GM10847 (cell line): ENCODE data around the gene CD37.

Experiments
- POLR2A ChIP-seq: IDR thresholded peaks from 2 replicates; pipeline ENCODE4 v1.6.1; 2011; ENCODE audit not compliant: insufficient read length; ENCODE audit errors: extremely low read depth

Gene CD37

GRCh38 chr19:49327878-49328544, 7.2 kb upstream of the CD37 start:
- TF ChIP-seq POLR2A, result no peak

GRCh38 chr19:49328741-49329140, 6.5 kb upstream of the CD37 start:
- no peak for TF ChIP-seq POLR2A

DNA sequence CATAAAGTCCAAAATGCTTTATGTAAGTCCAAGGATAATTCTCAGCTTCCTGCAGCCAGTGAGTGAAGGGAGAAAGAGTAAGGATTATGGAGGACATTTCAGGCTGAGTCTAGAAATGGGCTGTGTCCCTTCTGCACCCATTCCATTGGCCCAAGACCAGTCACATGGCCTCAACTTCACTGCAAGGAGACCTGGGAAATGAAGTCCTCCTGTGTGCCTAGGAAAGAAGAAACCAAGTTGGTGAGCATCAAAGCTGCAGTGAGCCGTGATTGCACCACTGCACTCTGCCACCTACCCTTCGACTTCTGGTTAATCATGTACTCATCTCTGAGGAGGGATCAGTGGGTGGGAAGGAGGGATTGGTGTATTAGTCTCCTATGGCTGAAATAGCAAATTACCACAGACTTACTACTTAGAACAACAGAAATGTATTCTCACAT, 3.6 kb upstream of the CD37 start:
- TF ChIP-seq POLR2A, result no peak

DNA sequence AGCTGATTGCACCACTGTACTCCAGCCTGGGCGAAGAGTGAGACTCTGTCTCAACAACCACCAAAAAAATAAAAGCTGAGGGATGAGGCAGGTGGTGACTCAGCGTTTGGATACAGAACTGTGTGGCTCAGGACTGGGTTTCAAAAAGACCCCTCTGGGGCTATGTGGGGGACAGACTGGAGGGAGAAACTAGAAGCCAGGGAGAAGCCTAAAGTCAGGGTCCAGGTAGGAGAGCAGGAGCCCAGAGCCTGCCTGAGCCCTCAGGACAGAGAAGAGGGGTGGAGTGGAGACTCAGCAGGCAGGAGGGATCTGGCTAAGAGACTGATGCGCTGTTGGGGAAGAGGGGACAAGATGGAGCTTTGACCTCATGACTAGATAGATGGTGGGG, 1.8 kb upstream of the CD37 start:
- no peak for TF ChIP-seq POLR2A

DNA sequence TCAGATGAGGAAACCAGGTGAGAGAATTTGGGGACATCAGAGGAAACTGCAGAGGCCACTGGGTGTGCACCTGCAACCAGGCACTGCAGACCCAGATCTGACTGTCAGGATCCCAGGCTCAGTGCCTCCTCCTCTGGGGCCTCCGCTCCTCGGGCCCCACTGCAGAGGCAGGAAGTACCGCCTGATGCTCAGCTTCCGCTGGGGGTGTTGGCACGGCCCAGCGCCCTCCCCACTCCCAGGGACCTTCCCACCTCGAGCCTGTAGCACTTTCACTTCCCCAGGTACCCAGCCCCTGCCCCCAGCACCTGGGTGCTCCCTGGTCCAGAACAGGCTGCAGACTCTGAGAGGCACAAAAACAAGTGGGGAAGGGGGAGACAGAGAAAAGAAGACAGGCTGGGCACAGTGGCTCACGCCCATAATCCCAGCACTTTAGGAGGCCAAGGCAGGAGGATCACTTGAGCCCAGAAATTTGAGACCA, 1.4 kb upstream of the CD37 start:
- peak; percentile 70 for TF ChIP-seq POLR2A

GRCh38 chr19:49335784-49336481, 727 bp downstream of the CD37 start:
- no peak for TF ChIP-seq POLR2A

GRCh38 chr19:49336482-49337266, 1.5 kb downstream of the CD37 start:
- no peak for TF ChIP-seq POLR2A

DNA sequence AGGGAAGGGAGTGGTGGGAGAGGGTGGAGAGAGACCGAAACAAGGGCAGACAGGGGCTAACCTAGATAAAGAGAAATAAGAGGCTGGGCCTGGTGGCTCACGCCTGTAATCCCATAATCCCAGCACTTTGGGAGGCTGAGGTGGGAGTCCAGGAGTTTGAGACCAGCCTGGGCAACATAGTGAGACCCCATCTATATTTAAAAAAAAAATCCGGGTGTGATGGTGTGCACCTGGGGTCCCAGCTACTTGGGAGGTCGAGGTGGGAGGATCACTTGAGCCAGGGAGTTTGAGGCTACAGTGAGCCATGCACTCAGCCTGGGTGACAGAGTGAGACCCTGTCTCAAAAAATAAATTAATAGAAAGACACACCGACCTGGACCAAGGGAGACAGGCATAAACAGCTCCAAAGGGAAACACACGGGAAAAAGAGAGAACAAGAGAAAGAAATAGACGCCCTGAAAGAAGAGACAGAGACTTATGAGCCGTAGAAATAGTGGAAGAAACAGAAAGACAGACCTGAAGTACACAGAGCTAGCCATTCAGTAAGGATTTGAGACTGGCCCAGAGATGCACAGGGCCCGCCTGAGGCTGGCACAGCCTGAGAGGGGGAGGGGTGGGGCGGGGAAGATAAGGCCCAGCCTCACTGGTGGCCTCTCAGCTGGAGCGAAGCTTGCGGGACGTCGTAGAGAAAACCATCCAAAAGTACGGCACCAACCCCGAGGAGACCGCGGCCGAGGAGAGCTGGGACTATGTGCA, 2.2 kb downstream of the CD37 start:
- TF ChIP-seq POLR2A, result no peak

DNA sequence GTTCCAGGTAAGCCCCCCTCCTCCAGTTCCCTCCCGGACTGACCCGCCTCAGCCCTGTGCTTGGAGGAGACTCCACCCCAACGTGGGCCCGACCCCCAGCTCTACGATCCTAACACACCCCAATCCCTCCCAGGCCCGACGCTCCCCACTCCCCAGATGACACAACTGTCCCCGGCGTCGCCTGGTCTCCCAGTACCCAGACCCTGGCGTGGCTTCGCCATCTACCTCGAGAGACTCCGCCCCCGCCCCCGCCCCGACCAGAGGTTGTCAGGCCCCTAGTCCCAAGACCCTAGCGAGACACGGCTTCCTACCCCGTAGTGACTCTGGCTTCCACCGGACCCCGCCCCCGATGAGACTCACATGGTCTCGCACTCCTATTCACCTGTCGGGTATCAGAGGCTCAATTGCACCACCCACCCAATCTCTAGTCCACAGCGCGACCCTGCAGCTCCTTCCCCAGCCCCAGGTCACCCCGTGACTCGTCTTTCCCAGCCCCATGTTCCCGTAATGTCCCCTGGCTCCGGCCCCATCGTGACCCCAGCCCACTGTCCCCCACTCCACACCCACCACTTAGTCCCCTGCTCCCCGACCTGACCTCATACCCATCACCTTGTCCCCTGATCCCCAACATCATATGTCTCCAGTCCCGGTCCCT, 2.9 kb downstream of the CD37 start:
- no peak for TF ChIP-seq POLR2A

- no peak for TF ChIP-seq POLR2A
Measured at GRCh38 chr19:49338691-49339300, 3.6 kb downstream of the CD37 start.

GRCh38 chr19:49339301-49340068, 4.3 kb downstream of the CD37 start:
- no peak for TF ChIP-seq POLR2A

- no peak for TF ChIP-seq POLR2A
Measured at GRCh38 chr19:49340069-49340864, 5.1 kb downstream of the CD37 start.
